HFFc6 (cell line): Measurements from ENCODE around the gene SMIM43. TPM values are rescaled to one million over a fixed set of nuclear protein-coding genes. Genes with fewer than 3 reads are reported as not detected.
"Not testable (repeated sequence)": the region's sequence is repeated elsewhere in the genome, so short reads cannot be mapped to it uniquely, and the experiment has no call there.

Experiments
- DNase-seq: peaks from one replicate; pipeline ENCODE4 v3.0.0-alpha.2; 2018
- H3K27ac Mint-ChIP-seq: 2 replicates; pipeline ENCODE4 v1.8.0; 2020; ENCODE audit warnings: mild to moderate bottlenecking, mixed read lengths
- H3K27me3 Mint-ChIP-seq: 2 replicates; pipeline ENCODE4 v1.8.0; 2021; ENCODE audit warnings: mild to moderate bottlenecking, moderate library complexity, mixed read lengths; ENCODE audit not compliant: insufficient read depth
- H3K36me3 Mint-ChIP-seq: 2 replicates; pipeline ENCODE4 v1.8.0; 2021; ENCODE audit warnings: low read depth, mixed read lengths
- H3K4me1 Mint-ChIP-seq: 2 replicates; pipeline ENCODE4 v1.8.0; 2020; ENCODE audit warnings: low read depth, mixed read lengths
- H3K4me3 Mint-ChIP-seq: 2 replicates; pipeline ENCODE4 v1.8.0; 2020; ENCODE audit warnings: mild to moderate bottlenecking, moderate library complexity, mixed read lengths
- H3K9me3 Mint-ChIP-seq: 2 replicates; pipeline ENCODE4 v1.8.0; 2020; ENCODE audit warnings: mild to moderate bottlenecking, mixed read lengths
- CTCF ChIP-seq: fragments of 200-600 bp; sonication (generic); IDR thresholded peaks from 2 replicates; pipeline ENCODE4 v1.5.0; 2021; ENCODE audit warnings: antibody characterized with exemption, mild to moderate bottlenecking
- total RNA-seq, 6 experiments: library from RNA; stranded (reverse); fragmentation: NEBNext Ultra II Directional; extraction: Animal tissue kit (Norgen Biotek cat#: 25700); gene quantifications; 2 replicates in 1 of 6; 3 replicates in 5 of 6; pipeline ENCODE4 v1.2.3, GENCODE V29; 2021

SMIM43 gene
- total RNA-seq, 6 experiments from 2014 or later = 0.35 to 2.2 (median 1.5) TPM

GRCh38 chr4:121764303-121764701 lies 662 bp downstream of the SMIM43 start:
- TF ChIP-seq CTCF = no peak
- Mint-ChIP-seq H3K27me3 (peaks cover 5% of the 10 kb centered on the region), H3K36me3 (no peaks in the 10 kb centered on the region), H3K27ac (no peak overlapping the region), H3K9me3 (no peaks in the 10 kb centered on the region), H3K4me1 (peaks cover 13% of the 10 kb centered on the region), H3K4me3 (peak overlapping the region; percentile 86)
- no peak for DNase-seq

GRCh38 chr4:121760205-121760604 lies 4.8 kb downstream of the SMIM43 start:
- Mint-ChIP-seq H3K27ac (no peak overlapping the region), H3K27me3 (peaks cover 5% of the 10 kb centered on the region), H3K4me1 (peaks cover 26% of the 10 kb centered on the region), H3K36me3 (peaks cover 4% of the 10 kb centered on the region; the same call in 1 of the 2 replicates), H3K4me3 (no peak overlapping the region), H3K9me3 (no peaks in the 10 kb centered on the region)
- TF ChIP-seq CTCF = no peak
- DNase-seq = no peak

GRCh38 chr4:121758925-121759568 lies 5.9 kb downstream of the SMIM43 start:
- Mint-ChIP-seq H3K36me3 (peaks cover 4% of the 10 kb centered on the region; the same call in 1 of the 2 replicates), H3K4me1 (peaks cover 20% of the 10 kb centered on the region), H3K4me3 (no peak overlapping the region), H3K27me3 (no peaks in the 10 kb centered on the region; the same call in 1 of the 2 replicates), H3K9me3 (no peaks in the 10 kb centered on the region), H3K27ac (peak overlapping the region; percentile 48)
- DNase-seq = peak; percentile 17
- TF ChIP-seq CTCF = no peak

- Mint-ChIP-seq H3K4me1 (peaks cover 27% of the 10 kb centered on the region), H3K4me3 (peak overlapping the region; percentile 24; the same call in 1 of the 2 replicates)
- not testable (repeated sequence) for H3K27ac Mint-ChIP-seq, H3K9me3 Mint-ChIP-seq, H3K36me3 Mint-ChIP-seq, H3K27me3 Mint-ChIP-seq
- DNase-seq = peak; percentile 39
Observed at GRCh38 chr4:121752142-121752541, 12.8 kb downstream of the SMIM43 start.

GRCh38 chr4:121749225-121749624 lies 15.7 kb downstream of the SMIM43 start:
- H3K36me3 Mint-ChIP-seq = no peaks in the 10 kb centered on the region
- peaks cover 20% of the 10 kb centered on the region for H3K4me1 Mint-ChIP-seq
- no peak overlapping the region for H3K4me3 Mint-ChIP-seq
- TF ChIP-seq CTCF = no peak
- no peaks in the 10 kb centered on the region for H3K27me3 Mint-ChIP-seq
- DNase-seq = no peak
- no peaks in the 10 kb centered on the region for H3K9me3 Mint-ChIP-seq
- H3K27ac Mint-ChIP-seq = no peak overlapping the region

GRCh38 chr4:121742794-121743193 lies 22.2 kb downstream of the SMIM43 start:
- TF ChIP-seq CTCF = no peak
- Mint-ChIP-seq H3K36me3 (no peaks in the 10 kb centered on the region), H3K27me3 (no peaks in the 10 kb centered on the region), H3K9me3 (no peaks in the 10 kb centered on the region), H3K27ac (no peak overlapping the region), H3K4me3 (no peak overlapping the region), H3K4me1 (peaks cover 17% of the 10 kb centered on the region)
- no peak for DNase-seq
